Suprapubic skin (tissue), 3 donors: Measurements from ENCODE around the gene SLC1A3.

ENCODE experiments used
- POLR2A ChIP-seq, 2 donors: fragments of 450-650 bp; IDR thresholded peaks; one replicate each; pipeline ENCODE4 v1.6.1; 2017; ENCODE audit warnings: antibody characterized with exemption in 2 of 2, mild to moderate bottlenecking in 2 of 2, moderate library complexity in 2 of 2
- TF ChIP-seq, protein P1 (sequence below), 2 donors: fragments of 200-600 bp in 1 of 2; fragments of 450-650 bp in 1 of 2; sonication (generic) in 1 of 2; IDR thresholded peaks; one replicate each; pipeline ENCODE4 v1.5.1; 2016 to 2019; ENCODE audit warnings: antibody characterized with exemption in 2 of 2, mild to moderate bottlenecking in 1 of 2, moderate library complexity in 1 of 2

DNA sequence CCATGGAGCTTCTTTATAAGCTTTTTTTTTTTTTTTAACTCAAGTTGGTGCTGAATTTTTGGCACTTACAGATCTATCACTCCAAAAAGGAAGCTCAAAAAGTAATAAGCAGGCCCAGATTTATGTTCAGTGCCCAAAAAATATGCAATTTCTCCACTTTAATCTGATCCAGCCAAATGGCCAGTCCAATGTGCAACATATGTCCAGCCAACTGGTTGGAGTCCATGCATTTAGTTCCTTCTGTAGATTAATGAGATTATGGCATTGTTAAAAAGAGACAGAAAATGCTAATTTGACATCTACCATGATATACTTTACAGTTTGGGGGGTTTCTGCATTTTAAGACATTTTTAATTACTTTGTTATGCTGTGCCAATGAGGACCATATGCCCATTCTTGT lies 129.5 kb downstream of the SLC1A3 start:
- TF ChIP-seq, protein P1, sequence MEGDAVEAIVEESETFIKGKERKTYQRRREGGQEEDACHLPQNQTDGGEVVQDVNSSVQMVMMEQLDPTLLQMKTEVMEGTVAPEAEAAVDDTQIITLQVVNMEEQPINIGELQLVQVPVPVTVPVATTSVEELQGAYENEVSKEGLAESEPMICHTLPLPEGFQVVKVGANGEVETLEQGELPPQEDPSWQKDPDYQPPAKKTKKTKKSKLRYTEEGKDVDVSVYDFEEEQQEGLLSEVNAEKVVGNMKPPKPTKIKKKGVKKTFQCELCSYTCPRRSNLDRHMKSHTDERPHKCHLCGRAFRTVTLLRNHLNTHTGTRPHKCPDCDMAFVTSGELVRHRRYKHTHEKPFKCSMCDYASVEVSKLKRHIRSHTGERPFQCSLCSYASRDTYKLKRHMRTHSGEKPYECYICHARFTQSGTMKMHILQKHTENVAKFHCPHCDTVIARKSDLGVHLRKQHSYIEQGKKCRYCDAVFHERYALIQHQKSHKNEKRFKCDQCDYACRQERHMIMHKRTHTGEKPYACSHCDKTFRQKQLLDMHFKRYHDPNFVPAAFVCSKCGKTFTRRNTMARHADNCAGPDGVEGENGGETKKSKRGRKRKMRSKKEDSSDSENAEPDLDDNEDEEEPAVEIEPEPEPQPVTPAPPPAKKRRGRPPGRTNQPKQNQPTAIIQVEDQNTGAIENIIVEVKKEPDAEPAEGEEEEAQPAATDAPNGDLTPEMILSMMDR (IDR thresholded peaks at IDR 0.05): no peak
- no peak for TF ChIP-seq POLR2A (IDR thresholded peaks at IDR 0.05)
